GM12878 (cell line): Measurements from ENCODE around the gene UBE2L6. TPM values are rescaled to one million over a fixed set of nuclear protein-coding genes. Genes with fewer than 3 reads are reported as not detected.

Source experiments
- ATAC-seq: fragments of 200-7000 bp; cut with Tn5 transposase; 3 replicates; pipeline ENCODE4 v1.9.1; 2020; ENCODE audit warnings: mild to moderate bottlenecking, moderate library complexity
- Bru-seq: library from RNA; stranded (reverse); fragments of 400-500 nt; gene quantifications from one replicate; lab custom pipeline; 2021; lab: Mats Ljungman, UMichigan
- BruChase-seq, 2 experiments: library from RNA; stranded (reverse); fragments of 400-500 nt; gene quantifications; one replicate each; lab custom pipeline; 2021; lab: Mats Ljungman, UMichigan
- BruUV-seq: library from RNA; stranded (reverse); fragments of 400-500 nt; replicated peaks from 2 replicates; lab custom pipeline; 2021; lab: Mats Ljungman, UMichigan
- CTCF ChIA-PET: fragments of 300-600 bp; sonication (Branson Sonifier 250); formaldehyde crosslinking; extraction: SDS; loops from one replicate; lab custom pipeline; 2021; ENCODE audit warnings: inconsistent platforms; lab: Yijun Ruan, JAX
- POLR2A ChIA-PET: fragments of 350-600 bp; formaldehyde crosslinking; extraction: SDS; loops from one replicate; lab custom pipeline; 2021; ENCODE audit warnings: inconsistent platforms; lab: Charles Lee
- RAD21 ChIA-PET: fragments of 300-600 bp; sonication (Branson Sonifier 250); formaldehyde crosslinking; loops from one replicate; lab custom pipeline; 2023; ENCODE audit warnings: antibody characterized with exemption; ENCODE audit not compliant: unreplicated experiment; lab: Charles Lee
- SMC1A ChIA-PET: fragments of 300-600 bp; sonication (Branson Sonifier 250); formaldehyde crosslinking; loops from one replicate; lab custom pipeline; 2023; ENCODE audit not compliant: unreplicated experiment, uncharacterized antibody; lab: Charles Lee
- DNase-seq: peaks from one replicate; pipeline ENCODE4 v3.0.0-alpha.2; 2011; ENCODE audit warnings: low read depth, low spot score
- FAIRE-seq: peaks from 3 replicates; lab custom pipeline; 2011; peaks lifted over from hg19 to GRCh38; lab: Jason Lieb, UNC
- H2AFZ ChIP-seq: 2 replicates; pipeline ENCODE4 v1.6.0; 2011; ENCODE audit warnings: low read depth, low read length, control low read depth; ENCODE audit not compliant: control insufficient read depth
- H3K27ac ChIP-seq: 2 replicates; pipeline ENCODE4 v1.5.1; 2011; ENCODE audit warnings: control low read depth; ENCODE audit not compliant: control insufficient read depth, insufficient read depth
- H3K27me3 ChIP-seq, 2 experiments: replicated peaks in 1 of 2; 2 replicates each; pipeline versions ENCODE4 v1.6.0 to v1.6.1; 2011; ENCODE audit warnings: low read length in 1 of 2; ENCODE audit not compliant: control insufficient read depth in 2 of 2, insufficient read depth in 2 of 2
- H3K36me3 ChIP-seq, 2 experiments: 2 replicates each; pipeline ENCODE4 v1.5.1; 2011; ENCODE audit warnings: low read length in 1 of 2; ENCODE audit not compliant: control insufficient read depth in 2 of 2, insufficient read depth in 2 of 2
- H3K4me1 ChIP-seq: 2 replicates; pipeline ENCODE4 v1.6.1; 2011; ENCODE audit warnings: mild to moderate bottlenecking, low read length, moderate library complexity, mixed read lengths; ENCODE audit not compliant: control insufficient read depth, insufficient read depth
- H3K4me2 ChIP-seq: 2 replicates; pipeline ENCODE4 v1.6.0; 2011; ENCODE audit warnings: control low read depth; ENCODE audit not compliant: control insufficient read depth, insufficient read depth
- H3K4me3 ChIP-seq: fragments of 200-600 bp; sonication (generic); 2 replicates; pipeline ENCODE4 v1.5.1; 2016
- H3K79me2 ChIP-seq: 2 replicates; pipeline ENCODE4 v1.6.0; 2011; ENCODE audit warnings: low read length; ENCODE audit not compliant: control insufficient read depth, insufficient read depth
- H3K9ac ChIP-seq: 2 replicates; pipeline ENCODE4 v1.8.0; 2011; ENCODE audit warnings: low read length, control low read depth, mixed read lengths; ENCODE audit not compliant: control insufficient read depth, insufficient read depth
- H3K9me3 ChIP-seq: replicated peaks from 3 replicates; pipeline ENCODE4 v1.5.1; 2011; ENCODE audit warnings: mild to moderate bottlenecking, low read length; ENCODE audit not compliant: control insufficient read depth, insufficient read depth
- H4K20me1 ChIP-seq: 2 replicates; pipeline ENCODE4 v1.6.0; 2011; ENCODE audit not compliant: control insufficient read depth, insufficient read depth
- CBFB ChIP-seq: IDR thresholded peaks from 2 replicates; pipeline ENCODE4 v1.6.1; 2016; ENCODE audit warnings: antibody characterized with exemption, low read depth
- DPF2 ChIP-seq: fragments of 450-650 bp; IDR thresholded peaks from 2 replicates; pipeline ENCODE4 v1.6.1; 2017; ENCODE audit warnings: mild to moderate bottlenecking
- EP300 ChIP-seq, 2 experiments: fragments of 150-350 bp in 1 of 2; IDR thresholded peaks; 2 replicates each; pipeline ENCODE4 v1.6.1; 2011 to 2012; ENCODE audit warnings: low read depth in 2 of 2, low read length in 2 of 2, borderline replicate concordance in 1 of 2, improper control_type of control experiment in 1 of 2, inconsistent platforms in 1 of 2; ENCODE audit not compliant: control insufficient read depth in 1 of 2
- ESRRA ChIP-seq: IDR thresholded peaks from 2 replicates; pipeline ENCODE4 v1.6.1; 2012; ENCODE audit warnings: mild to moderate bottlenecking, low read length, improper control_type of control experiment
- IKZF1 ChIP-seq: fragments of 450-650 bp; conservative IDR thresholded peaks from 2 replicates; pipeline ENCODE4 v1.6.1; 2017; ENCODE audit warnings: antibody characterized with exemption, mild to moderate bottlenecking
- MEF2B ChIP-seq: fragments of 450-650 bp; IDR thresholded peaks from 2 replicates; pipeline ENCODE4 v1.6.1; 2018; ENCODE audit warnings: mild to moderate bottlenecking, moderate library complexity; ENCODE audit not compliant: partially characterized antibody, poor library complexity, severe bottlenecking
- MTA2 ChIP-seq: fragments of 450-650 bp; IDR thresholded peaks from 2 replicates; pipeline ENCODE4 v1.6.1; 2016; ENCODE audit warnings: low read depth, mild to moderate bottlenecking, moderate library complexity
- PML ChIP-seq: IDR thresholded peaks from 2 replicates; pipeline ENCODE4 v1.6.1; 2012; ENCODE audit warnings: low read length, inconsistent platforms
- POU2F2 ChIP-seq: IDR thresholded peaks from 3 replicates; pipeline ENCODE4 v1.6.1; 2011; ENCODE audit warnings: low read depth, mild to moderate bottlenecking, low read length, borderline replicate concordance
- RUNX3 ChIP-seq: IDR thresholded peaks from 2 replicates; pipeline ENCODE4 v1.6.1; 2012; ENCODE audit warnings: low read length, inconsistent platforms
- SMARCA5 ChIP-seq: fragments of 450-650 bp; IDR thresholded peaks from 2 replicates; pipeline ENCODE4 v1.6.1; 2017; ENCODE audit warnings: mild to moderate bottlenecking
- STAT3 ChIP-seq: IDR thresholded peaks from 2 replicates; pipeline ENCODE4 v1.6.1; 2011; ENCODE audit warnings: low read depth, low read length, improper control_type of control experiment
- WGBS: methylation state at CpG from one replicate; pipeline ENCODE4 v1.1.6; 2016; ENCODE audit warnings: low lambda C conversion rate; ENCODE audit not compliant: insufficient replicate concordance, insufficient coverage; ENCODE audit errors: missing lambda C conversion rate; 5-methylcytosine and 5-hydroxymethylcytosine counted together
- in situ Hi-C: fragments of 300-500 bp; cut with MboI; formaldehyde crosslinking; loops from 9 replicates; pipeline ENCODE4 v1.14.3; 2018; ENCODE audit warnings: mixed read lengths
- intact Hi-C: fragments of 100-400 bp; cut with micrococcal nuclease; formaldehyde crosslinking; loops from one replicate; pipeline ENCODE4 v1.14.2; 2022; ENCODE audit not compliant: unreplicated experiment
- long read RNA-seq, 2 experiments: library from polyadenylated mRNA; unstranded; transcript quantifications; one replicate each; pipeline ENCODE4 v2.0.0, GENCODE V29; 2019 to 2020
- polyA minus RNA-seq, 3 experiments: library from RNA; depleted of rRNA, polyadenylated mRNA; stranded (reverse); fragments of >200 nt; gene quantifications; 2 replicates each; pipeline ENCODE4 v1.2.3, GENCODE V29; 2011
- polyA plus RNA-seq, 11 experiments: library from polyadenylated mRNA; depleted of rRNA in 4 of 11; unstranded in 6 of 11; stranded (reverse) in 5 of 11; fragments of >200 nt; fragmentation: Nextera tagmentation in 4 of 11; fragmentation: Illumina TruSeq in 1 of 11; extraction: Ambion mirVana in 4 of 11; extraction: Trizol in 1 of 11; gene quantifications; 1 replicate in 1 of 11; 2 replicates in 10 of 11; pipeline versions ENCODE4 v1.2.1 to v1.2.3, GENCODE V29; 2011 to 2016; ENCODE audit warnings: inconsistent platforms in 2 of 11, missing spikeins in 2 of 11, low read depth in 1 of 11
- total RNA-seq, 4 experiments: library from RNA; depleted of rRNA in 3 of 4; stranded (reverse); fragments of >200 nt in 3 of 4; fragmentation: Illumina TruSeq in 1 of 4; extraction: Trizol in 1 of 4; gene quantifications; 2 replicates each; pipeline versions ENCODE4 v1.2.1 to v1.2.3, GENCODE V29; 2013 to 2021
- TF ChIP-seq, protein P1 (sequence below): fragments of 150-350 bp; IDR thresholded peaks from 2 replicates; pipeline ENCODE4 v1.6.1; 2014; ENCODE audit warnings: mild to moderate bottlenecking, low read depth, low read length

Gene UBE2L6
- 29.9 and 31.2 TPM in 2 replicates for total RNA-seq (2013; cell fraction: nucleolus; rRNA removed)
- total RNA-seq (2014; rRNA removed) = 143 and 146 TPM in 2 replicates
- total RNA-seq (2014; rRNA removed; fragmentation: Illumina TruSeq; extraction: Trizol) = 114 and 115 TPM in 2 replicates
- total RNA-seq (2021) = 128 and 142 TPM in 2 replicates
- polyA plus RNA-seq (2011; ENCODE audit: low read depth) = 107 TPM
- polyA plus RNA-seq (2011; rRNA removed) = 142 and 211 TPM in 2 replicates
- polyA plus RNA-seq (2011; cell fraction: cytosol; rRNA removed) = 352 and 471 TPM in 2 replicates
- polyA plus RNA-seq (2011; cell fraction: nucleus; rRNA removed) = 157 and 180 TPM in 2 replicates
- 137 and 151 TPM in 2 replicates for polyA plus RNA-seq (2012)
- polyA plus RNA-seq (2014; fragmentation: Illumina TruSeq; extraction: Trizol) = 166 and 179 TPM in 2 replicates
- 100 to 1,000 TPM; 262 to 295 TPM for polyA plus RNA-seq (2014; fragmentation: Nextera tagmentation; extraction: Ambion mirVana)
- polyA plus RNA-seq (2014; rRNA removed) = 161 and 177 TPM in 2 replicates
- 100 to 1,000 TPM; 156 to 170 TPM for polyA plus RNA-seq (2016; fragmentation: Nextera tagmentation; extraction: Ambion mirVana)
- 300 and 364 TPM in 2 replicates for polyA minus RNA-seq (2011; rRNA and poly(A)+ RNA removed)
- 55.1 and 68.1 TPM in 2 replicates for polyA minus RNA-seq (2011; cell fraction: cytosol; rRNA and poly(A)+ RNA removed)
- polyA minus RNA-seq (2011; cell fraction: nucleus; rRNA and poly(A)+ RNA removed) = 35.7 and 40.4 TPM in 2 replicates
- Bru-seq, nascent RNA = percentile 75 among the genes with signal in this experiment
- percentile 78 among the genes with signal in this experiment for BruChase-seq, experiment 1, labeled RNA remaining after a 6-hour chase
- percentile 72 among the genes with signal in this experiment for BruChase-seq, experiment 2, labeled RNA remaining after a 2-hour chase
- long read RNA-seq, experiment 1, transcript UBE2L6-201 (4 exons, 1,354 nt) = major isoform, 159 of 176 reads
- long read RNA-seq, experiment 1, transcript UBE2L6-205 (3 exons, 605 nt) = minor isoform, 9 of 176 reads
- long read RNA-seq, experiment 1, partial matches to known transcripts = 0 of 176 reads
- long read RNA-seq, experiment 1, other reads (novel, unspliced or antisense) = 3 of 176 reads
- long read RNA-seq, experiment 2, transcript UBE2L6-201 (4 exons, 1,354 nt) = major isoform, 583 of 630 reads
- long read RNA-seq, experiment 2, transcript UBE2L6-205 (3 exons, 605 nt) = minor isoform, 10 of 630 reads
- long read RNA-seq, experiment 2, partial matches to known transcripts = 19 of 630 reads
- long read RNA-seq, experiment 2, other reads (novel, unspliced or antisense) = 13 of 630 reads

DNA sequence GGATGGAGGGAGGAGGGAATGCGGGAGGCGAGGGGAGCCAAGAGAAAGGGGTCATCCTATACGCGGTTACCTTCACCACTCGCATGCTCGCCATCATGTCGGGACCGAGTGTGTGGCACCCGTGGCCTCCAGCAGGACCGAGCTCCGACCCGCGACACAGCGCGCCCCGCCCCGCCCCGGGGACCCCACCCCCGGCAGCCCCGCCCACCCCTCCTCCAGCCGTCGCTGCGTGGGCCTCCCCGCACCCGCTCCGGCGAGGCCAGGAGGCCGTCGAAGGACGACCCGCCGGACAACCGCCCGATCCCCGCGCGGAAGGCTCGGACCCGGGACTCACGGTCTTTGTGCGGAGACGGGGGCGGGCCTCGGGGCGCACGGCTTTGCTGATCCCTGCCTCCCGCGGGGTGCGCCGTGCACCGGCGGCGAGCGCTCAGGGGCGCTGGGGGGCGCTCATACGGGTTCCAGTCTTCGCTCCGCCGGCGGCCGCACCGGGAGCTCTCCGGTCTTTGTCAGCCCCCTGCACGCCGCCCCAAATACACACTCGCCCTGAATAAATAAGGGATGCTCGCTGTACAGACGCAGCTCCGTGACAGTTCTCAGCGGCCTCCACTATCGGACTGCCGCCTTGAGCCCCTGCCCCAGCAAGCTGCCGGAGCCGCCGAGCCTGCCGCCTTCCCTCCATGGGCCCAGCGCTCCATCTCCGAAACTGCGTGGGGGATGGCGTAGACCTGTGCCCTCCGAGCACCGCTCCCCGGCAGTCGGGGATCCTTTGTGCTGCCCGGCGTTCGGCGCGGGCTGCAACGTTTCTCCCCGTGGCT is at the start of gene UBE2L6:
Gene UBE2L6, minus strand, starts transcription at position 158 of the 815 bp plus-strand sequence. Its CDS starts 61 bp downstream, at position 97.
- no TSS peak for BruUV-seq
- in situ Hi-C loops = loop anchor here (5.0 kb wide), 2 partner anchors 75 to 235 kb away; no protein-coding TSS in a partner anchor
- ChIA-PET SMC1A (interaction anchor here (0.6 to 2.6 kb wide), 14 partner anchors 20 to 233 kb away, joined by 3 to 32 read pairs (median 4); partner anchors contain the start of gene TIMM10), CTCF (interaction anchor here (0.6 to 9.2 kb wide), 37 partner anchors 10 to 948 kb away, joined by 3 to 319 read pairs (median 4); partner anchors contain the start of genes MED19, SSRP1, TIMM10 and TMX2), RAD21 (interaction anchor here (0.6 to 3.2 kb wide), 14 partner anchors 21 to 233 kb away, joined by 3 to 83 read pairs (median 4); partner anchors contain the start of genes MED19 and SELENOH), POLR2A (interaction anchor here (0.6 to 1.0 kb wide), 2 partner anchors 17 to 77 kb away, joined by 3 to 7 read pairs; no protein-coding TSS in a partner anchor)
- H3K4me2 ChIP-seq = peak within 1 kb of the TSS; percentile 92
- H4K20me1 ChIP-seq = no peaks in the 10 kb centered on the region
- H3K9ac ChIP-seq = peak within 1 kb of the TSS; percentile 72
- H3K4me3 ChIP-seq = peak within 1 kb of the TSS; percentile 100
- intact Hi-C loops = loop anchor here (1.0 to 10.0 kb wide), 4 partner anchors 40 to 217 kb away; partner anchors contain the start of genes MED19 and TMX2
- no peak for FAIRE-seq
- 2% methylated on average over 69 of the region's 92 CpGs for whole genome bisulfite sequencing
- H3K27ac ChIP-seq = peak within 1 kb of the TSS; percentile 87
- H3K9me3 ChIP-seq = no peaks in the 10 kb centered on the region
- no peak for DNase-seq
- H3K27me3 ChIP-seq = no peaks in the 10 kb centered on the region
- H3K4me1 ChIP-seq = peaks cover 4% of the 10 kb centered on the region
- peak within 1 kb of the TSS; percentile 85 for H2AFZ ChIP-seq
- H3K36me3 ChIP-seq = peaks cover 0 to 3% of the 10 kb centered on the region in 2 experiments; a peak in 1 of 4 replicates
- peak; percentile 84 for ATAC-seq
- H3K79me2 ChIP-seq = peaks cover 42% of the 10 kb centered on the region
- TF ChIP-seq PML (no peak), IKZF1 (peak; percentile 71), DPF2 (peak; percentile 59; the same call in 1 of the 2 replicates), MEF2B (no peak), ESRRA (no peak), POU2F2 (peak; percentile 17; the same call in 1 of the 3 replicates), SMARCA5 (peak; percentile 93), EP300 (IDR thresholded peaks at IDR 0.05; ENCODE audit: borderline replicate concordance in 1 of 2, control insufficient read depth in 1 of 2, low read depth in 2 of 2, low read length in 2 of 2) (no peak), MTA2 (no peak), CBFB (no peak), RUNX3 (no peak), STAT3 (no peak)
- TF ChIP-seq, protein P1, sequence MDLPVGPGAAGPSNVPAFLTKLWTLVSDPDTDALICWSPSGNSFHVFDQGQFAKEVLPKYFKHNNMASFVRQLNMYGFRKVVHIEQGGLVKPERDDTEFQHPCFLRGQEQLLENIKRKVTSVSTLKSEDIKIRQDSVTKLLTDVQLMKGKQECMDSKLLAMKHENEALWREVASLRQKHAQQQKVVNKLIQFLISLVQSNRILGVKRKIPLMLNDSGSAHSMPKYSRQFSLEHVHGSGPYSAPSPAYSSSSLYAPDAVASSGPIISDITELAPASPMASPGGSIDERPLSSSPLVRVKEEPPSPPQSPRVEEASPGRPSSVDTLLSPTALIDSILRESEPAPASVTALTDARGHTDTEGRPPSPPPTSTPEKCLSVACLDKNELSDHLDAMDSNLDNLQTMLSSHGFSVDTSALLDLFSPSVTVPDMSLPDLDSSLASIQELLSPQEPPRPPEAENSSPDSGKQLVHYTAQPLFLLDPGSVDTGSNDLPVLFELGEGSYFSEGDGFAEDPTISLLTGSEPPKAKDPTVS = no peak
